Neural progenitor cell (in vitro differentiated cells): ENCODE results near the gene NTN4.

Source experiments
- CTCF ChIP-seq: fragments of 200-600 bp; sonication (generic); IDR thresholded peaks from 2 replicates; pipeline ENCODE4 v1.5.1; 2017; ENCODE audit warnings: antibody characterized with exemption, mild to moderate bottlenecking
- EZH2 ChIP-seq: fragments of 200-600 bp; sonication (generic); IDR thresholded peaks from 2 replicates; pipeline ENCODE4 v1.6.1; 2017; ENCODE audit warnings: antibody characterized with exemption, mild to moderate bottlenecking, moderate library complexity
- EZH2phosphoT487 ChIP-seq: fragments of 200-600 bp; sonication (generic); IDR thresholded peaks from 2 replicates; pipeline ENCODE4 v1.6.1; 2017; ENCODE audit warnings: antibody characterized with exemption

GRCh38 chr12:95673576-95673975 lies 117.0 kb downstream of the NTN4 start:
- no peak for TF ChIP-seq CTCF
- TF ChIP-seq EZH2: no peak
- TF ChIP-seq EZH2phosphoT487: no peak
